Measurements from ENCODE around the gene PANK1.

DNA sequence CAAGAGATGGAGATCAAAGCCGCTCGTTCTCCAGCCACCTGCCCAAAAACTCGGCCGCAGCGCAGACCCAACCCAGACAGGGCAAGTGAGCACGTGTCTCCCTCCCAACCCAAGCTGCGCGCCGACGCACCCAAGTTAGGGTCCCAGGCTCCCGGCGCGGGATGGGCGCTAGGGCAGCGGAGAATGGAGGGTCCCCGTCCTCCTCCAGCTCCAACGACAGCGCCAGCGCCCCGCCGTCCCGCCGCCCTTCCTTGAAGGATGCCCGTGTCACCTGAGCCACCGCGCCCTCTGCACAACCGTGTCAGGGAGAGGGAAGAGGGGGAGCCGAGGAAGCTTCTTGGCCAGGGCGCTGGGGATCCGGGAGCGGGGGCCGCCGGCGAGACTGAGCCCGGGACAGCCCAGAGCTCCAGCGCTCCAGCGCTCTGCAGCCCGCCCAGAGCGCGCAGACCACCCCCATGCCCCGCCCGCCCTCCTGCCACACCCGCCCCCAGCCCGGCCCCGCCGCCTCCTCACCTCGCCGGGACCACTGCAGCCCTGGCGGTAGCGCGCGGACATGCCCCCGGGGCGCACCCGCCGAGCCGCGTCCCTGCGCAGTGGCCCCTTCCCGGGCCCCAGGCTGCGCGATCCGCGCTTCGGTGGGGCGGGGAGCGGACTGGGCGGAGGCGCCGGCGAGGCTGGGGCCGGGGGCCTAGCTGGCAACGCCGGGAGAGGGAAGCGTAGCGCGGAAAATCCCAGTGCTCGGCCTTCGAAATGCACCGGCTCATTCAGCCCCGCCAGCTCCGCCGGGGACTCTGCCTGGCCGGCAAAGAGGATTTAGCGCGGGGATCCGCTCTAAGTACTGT, 109.7 kb downstream of the PANK1 start, which contains the start of gene SLC16A12:
- TF ChIP-seq POLR2A (IDR thresholded peaks at IDR 0.05; ENCODE audit: low read length) (no peak), HDAC2 (IDR thresholded peaks at IDR 0.05) (no peak), EP300 (IDR thresholded peaks at IDR 0.05) (no peak), SREBF2 (IDR thresholded peaks at IDR 0.05) (no peak), ZNF302 (CRISPR knock-in tag; IDR thresholded peaks at IDR 0.05) (no peak), PHF8 (IDR thresholded peaks at IDR 0.05; ENCODE audit: borderline replicate concordance, low read depth) (no peak), CHD4 (IDR thresholded peaks at IDR 0.05; ENCODE audit: borderline replicate concordance) (no peak), JUN (IDR thresholded peaks at IDR 0.05) (no peak), JUNB (IDR thresholded peaks at IDR 0.05) (no peak)
- TF ChIP-seq, protein P1, sequence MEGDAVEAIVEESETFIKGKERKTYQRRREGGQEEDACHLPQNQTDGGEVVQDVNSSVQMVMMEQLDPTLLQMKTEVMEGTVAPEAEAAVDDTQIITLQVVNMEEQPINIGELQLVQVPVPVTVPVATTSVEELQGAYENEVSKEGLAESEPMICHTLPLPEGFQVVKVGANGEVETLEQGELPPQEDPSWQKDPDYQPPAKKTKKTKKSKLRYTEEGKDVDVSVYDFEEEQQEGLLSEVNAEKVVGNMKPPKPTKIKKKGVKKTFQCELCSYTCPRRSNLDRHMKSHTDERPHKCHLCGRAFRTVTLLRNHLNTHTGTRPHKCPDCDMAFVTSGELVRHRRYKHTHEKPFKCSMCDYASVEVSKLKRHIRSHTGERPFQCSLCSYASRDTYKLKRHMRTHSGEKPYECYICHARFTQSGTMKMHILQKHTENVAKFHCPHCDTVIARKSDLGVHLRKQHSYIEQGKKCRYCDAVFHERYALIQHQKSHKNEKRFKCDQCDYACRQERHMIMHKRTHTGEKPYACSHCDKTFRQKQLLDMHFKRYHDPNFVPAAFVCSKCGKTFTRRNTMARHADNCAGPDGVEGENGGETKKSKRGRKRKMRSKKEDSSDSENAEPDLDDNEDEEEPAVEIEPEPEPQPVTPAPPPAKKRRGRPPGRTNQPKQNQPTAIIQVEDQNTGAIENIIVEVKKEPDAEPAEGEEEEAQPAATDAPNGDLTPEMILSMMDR (IDR thresholded peaks at IDR 0.05): no peak
- TF ChIP-seq, protein P2, sequence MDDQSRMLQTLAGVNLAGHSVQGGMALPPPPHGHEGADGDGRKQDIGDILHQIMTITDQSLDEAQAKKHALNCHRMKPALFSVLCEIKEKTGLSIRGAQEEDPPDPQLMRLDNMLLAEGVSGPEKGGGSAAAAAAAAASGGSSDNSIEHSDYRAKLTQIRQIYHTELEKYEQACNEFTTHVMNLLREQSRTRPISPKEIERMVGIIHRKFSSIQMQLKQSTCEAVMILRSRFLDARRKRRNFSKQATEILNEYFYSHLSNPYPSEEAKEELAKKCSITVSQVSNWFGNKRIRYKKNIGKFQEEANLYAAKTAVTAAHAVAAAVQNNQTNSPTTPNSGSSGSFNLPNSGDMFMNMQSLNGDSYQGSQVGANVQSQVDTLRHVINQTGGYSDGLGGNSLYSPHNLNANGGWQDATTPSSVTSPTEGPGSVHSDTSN (IDR thresholded peaks at IDR 0.05): no peak
- TF ChIP-seq, protein P3, sequence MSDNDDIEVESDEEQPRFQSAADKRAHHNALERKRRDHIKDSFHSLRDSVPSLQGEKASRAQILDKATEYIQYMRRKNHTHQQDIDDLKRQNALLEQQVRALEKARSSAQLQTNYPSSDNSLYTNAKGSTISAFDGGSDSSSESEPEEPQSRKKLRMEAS (IDR thresholded peaks at IDR 0.05): peak; percentile 61; the same call in 1 of the 2 replicates
- TF ChIP-seq, protein P4, sequence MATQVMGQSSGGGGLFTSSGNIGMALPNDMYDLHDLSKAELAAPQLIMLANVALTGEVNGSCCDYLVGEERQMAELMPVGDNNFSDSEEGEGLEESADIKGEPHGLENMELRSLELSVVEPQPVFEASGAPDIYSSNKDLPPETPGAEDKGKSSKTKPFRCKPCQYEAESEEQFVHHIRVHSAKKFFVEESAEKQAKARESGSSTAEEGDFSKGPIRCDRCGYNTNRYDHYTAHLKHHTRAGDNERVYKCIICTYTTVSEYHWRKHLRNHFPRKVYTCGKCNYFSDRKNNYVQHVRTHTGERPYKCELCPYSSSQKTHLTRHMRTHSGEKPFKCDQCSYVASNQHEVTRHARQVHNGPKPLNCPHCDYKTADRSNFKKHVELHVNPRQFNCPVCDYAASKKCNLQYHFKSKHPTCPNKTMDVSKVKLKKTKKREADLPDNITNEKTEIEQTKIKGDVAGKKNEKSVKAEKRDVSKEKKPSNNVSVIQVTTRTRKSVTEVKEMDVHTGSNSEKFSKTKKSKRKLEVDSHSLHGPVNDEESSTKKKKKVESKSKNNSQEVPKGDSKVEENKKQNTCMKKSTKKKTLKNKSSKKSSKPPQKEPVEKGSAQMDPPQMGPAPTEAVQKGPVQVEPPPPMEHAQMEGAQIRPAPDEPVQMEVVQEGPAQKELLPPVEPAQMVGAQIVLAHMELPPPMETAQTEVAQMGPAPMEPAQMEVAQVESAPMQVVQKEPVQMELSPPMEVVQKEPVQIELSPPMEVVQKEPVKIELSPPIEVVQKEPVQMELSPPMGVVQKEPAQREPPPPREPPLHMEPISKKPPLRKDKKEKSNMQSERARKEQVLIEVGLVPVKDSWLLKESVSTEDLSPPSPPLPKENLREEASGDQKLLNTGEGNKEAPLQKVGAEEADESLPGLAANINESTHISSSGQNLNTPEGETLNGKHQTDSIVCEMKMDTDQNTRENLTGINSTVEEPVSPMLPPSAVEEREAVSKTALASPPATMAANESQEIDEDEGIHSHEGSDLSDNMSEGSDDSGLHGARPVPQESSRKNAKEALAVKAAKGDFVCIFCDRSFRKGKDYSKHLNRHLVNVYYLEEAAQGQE (IDR thresholded peaks at IDR 0.05): no peak
- TF ChIP-seq, protein P5, sequence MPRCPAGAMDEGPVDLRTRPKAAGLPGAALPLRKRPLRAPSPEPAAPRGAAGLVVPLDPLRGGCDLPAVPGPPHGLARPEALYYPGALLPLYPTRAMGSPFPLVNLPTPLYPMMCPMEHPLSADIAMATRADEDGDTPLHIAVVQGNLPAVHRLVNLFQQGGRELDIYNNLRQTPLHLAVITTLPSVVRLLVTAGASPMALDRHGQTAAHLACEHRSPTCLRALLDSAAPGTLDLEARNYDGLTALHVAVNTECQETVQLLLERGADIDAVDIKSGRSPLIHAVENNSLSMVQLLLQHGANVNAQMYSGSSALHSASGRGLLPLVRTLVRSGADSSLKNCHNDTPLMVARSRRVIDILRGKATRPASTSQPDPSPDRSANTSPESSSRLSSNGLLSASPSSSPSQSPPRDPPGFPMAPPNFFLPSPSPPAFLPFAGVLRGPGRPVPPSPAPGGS (IDR thresholded peaks at IDR 0.05): no peak

Measured in A549 (cell line).